Spinal cord (tissue), 10 donors: ENCODE results near the gene PLOD1. TPM values are rescaled to one million over a fixed set of nuclear protein-coding genes. Genes with fewer than 3 reads are reported as not detected.
A peak's percentile ranks its signal among the peaks of the same experiment; 100 is the strongest.
"Not testable (repeated sequence)": the region's sequence is repeated elsewhere in the genome, so short reads cannot be mapped to it uniquely, and the experiment has no call there.

Experiments used
- DNase-seq, 6 donors: peaks; one replicate each; pipeline versions ENCODE4 v3.0.0 to v3.0.0-alpha.2; 2013 to 2015; ENCODE audit warnings: low spot score in 6 of 6, low read depth in 4 of 6
- H3K27ac ChIP-seq: one replicate; pipeline ENCODE4 v1.5.1; 2013; ENCODE audit warnings: low read depth, low read length, control low read depth
- H3K27me3 ChIP-seq: one replicate; pipeline ENCODE4 v1.6.1; 2013; ENCODE audit warnings: low read length; ENCODE audit not compliant: control insufficient read depth, insufficient read depth
- H3K36me3 ChIP-seq: one replicate; pipeline ENCODE4 v1.6.1; 2013; ENCODE audit warnings: low read length; ENCODE audit not compliant: control insufficient read depth, insufficient read depth
- H3K4me1 ChIP-seq: one replicate; pipeline ENCODE4 v1.6.1; 2013; ENCODE audit warnings: low read length; ENCODE audit not compliant: control insufficient read depth, insufficient read depth
- H3K4me3 ChIP-seq: one replicate; pipeline ENCODE4 v1.5.1; 2013; ENCODE audit warnings: low read depth, low read length, control low read depth
- H3K9me3 ChIP-seq: one replicate; pipeline ENCODE4 v1.6.1; 2013; ENCODE audit warnings: low read length; ENCODE audit not compliant: control insufficient read depth, insufficient read depth
- WGBS: methylation state at CpG from one replicate; pipeline ENCODE4 v1.1.5; 2013; ENCODE audit warnings: missing lambda C conversion rate; ENCODE audit not compliant: insufficient coverage; 5-methylcytosine and 5-hydroxymethylcytosine counted together
- polyA plus RNA-seq, 2 donors: library from polyadenylated mRNA; unstranded; fragments of 120-200 nt; gene quantifications; one replicate each; pipeline ENCODE4 v1.2.1, GENCODE V29; 2013; ENCODE audit not compliant: insufficient read length in 2 of 2
- total RNA-seq, 2 donors: library from RNA; depleted of rRNA in 1 of 2; stranded (reverse); fragments of 120-200 nt in 1 of 2; fragments of >200 nt in 1 of 2; gene quantifications; one replicate each; pipeline versions ENCODE4 v1.2.3 to v1.2.4, GENCODE V29; 2013 to 2014
- donor health status: healthy.

The PLOD1 gene
- total and polyA plus RNA-seq, 4 donors: 47.7 to 108 (median 73.2) TPM

DNA sequence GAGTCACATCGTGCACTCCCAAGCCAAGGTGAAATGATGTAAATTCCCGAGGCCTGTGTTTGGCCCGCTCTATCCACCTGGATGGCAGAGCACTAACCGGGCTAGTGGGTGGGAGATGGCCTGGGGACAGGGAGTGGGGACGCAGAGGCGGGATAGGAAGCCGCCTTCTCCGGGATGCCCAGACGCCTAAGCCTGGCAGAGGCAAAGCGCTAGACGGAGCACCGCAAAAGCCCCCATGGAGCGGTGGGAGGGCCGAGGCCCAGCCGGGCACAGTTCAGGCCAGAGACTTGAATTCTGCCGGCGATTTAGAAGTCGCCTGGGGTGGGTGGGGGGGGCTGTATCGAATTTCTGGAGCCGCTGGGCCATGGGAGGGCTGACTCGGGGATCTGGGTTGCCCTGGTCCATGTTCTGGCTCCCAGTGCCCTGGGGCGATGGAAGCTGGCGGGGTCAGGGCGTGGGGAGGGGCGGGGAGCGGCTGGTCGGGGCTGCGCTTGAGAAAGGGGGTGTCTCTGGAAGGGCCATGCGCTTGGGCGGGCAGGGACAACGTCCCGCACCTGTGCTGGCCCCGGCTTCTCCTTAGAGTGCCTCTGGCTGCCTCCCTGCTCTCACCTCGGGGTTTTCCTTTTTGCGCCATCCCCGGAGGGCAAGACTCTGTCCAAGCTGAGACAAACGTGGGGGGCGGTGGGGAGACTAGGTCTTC lies 36.3 kb upstream of the PLOD1 start:
- Histone ChIP-seq H3K9me3 (no peaks in the 10 kb centered on the region), H3K36me3 (no peaks in the 10 kb centered on the region), H3K27me3 (peaks cover 31% of the 10 kb centered on the region), H3K4me3 (no peak overlapping the region), H3K27ac (no peak overlapping the region), H3K4me1 (peaks cover 9% of the 10 kb centered on the region)
- no peak for DNase-seq
- 17% methylated on average over 34 of the region's 38 CpGs for WGBS

DNA sequence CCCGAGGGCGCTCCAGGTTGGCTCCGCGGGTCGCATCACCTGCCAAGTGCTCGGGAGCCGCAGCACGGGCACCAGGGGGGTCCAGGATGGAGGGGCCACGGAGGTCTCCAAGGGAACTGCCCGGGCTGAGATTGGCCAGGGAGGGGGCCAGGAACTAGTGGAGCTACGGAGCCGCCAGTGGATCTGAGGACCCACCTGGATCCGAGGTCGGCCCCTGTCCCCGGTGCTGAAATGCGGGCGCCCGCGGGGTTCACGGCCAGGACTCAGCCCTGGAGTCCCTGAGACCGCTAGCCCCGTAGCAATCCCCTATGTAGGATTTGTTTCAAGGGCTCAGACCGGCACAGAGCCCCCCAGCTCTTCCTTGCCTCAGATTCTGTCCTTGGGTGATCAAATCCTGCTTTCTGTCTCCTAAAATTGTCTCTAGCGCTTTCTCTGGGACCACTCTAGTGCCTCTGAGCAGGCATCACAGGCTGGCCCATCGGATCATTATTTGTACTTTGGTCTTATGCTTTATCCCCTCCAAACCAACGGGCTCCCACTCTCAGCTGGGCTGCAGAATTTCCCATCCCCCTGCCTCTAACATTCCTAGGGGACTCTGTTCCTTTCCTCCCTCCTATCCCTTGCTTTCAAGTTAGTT lies 35.6 kb upstream of the PLOD1 start:
- H3K27me3 ChIP-seq: peaks cover 31% of the 10 kb centered on the region

DNA sequence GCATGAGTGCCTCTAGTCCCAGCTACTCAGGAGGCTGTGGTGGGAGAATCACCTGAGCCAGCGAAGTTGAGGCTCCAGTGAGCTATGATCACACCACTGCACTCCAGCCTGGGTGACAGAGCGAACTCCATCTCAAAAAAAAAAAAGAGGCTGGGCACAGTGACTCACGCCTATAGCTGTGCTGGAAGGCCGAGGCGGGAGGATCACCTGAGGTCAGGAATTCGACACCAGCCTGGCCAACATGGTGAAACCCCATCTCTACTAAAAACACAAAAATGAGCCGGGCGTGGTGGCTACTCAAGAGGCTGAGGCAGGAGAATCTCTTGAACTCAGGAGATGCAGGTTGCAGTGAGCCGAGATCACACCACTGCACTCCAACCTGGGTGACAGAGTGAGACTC lies 33.1 kb upstream of the PLOD1 start:
- peaks cover 29% of the 10 kb centered on the region for H3K27me3 ChIP-seq
- H3K9me3 ChIP-seq, H3K36me3 ChIP-seq, H3K4me3 ChIP-seq, H3K27ac ChIP-seq, DNase-seq, H3K4me1 ChIP-seq: not testable (repeated sequence)
- WGBS: 77% methylated on average over 5 of the region's 9 CpGs

More for the DNA sequence above, 35.6 kb upstream of the PLOD1 start:
- 11% methylated on average over 26 of the region's 26 CpGs for WGBS
- Histone ChIP-seq H3K4me3 (no peak overlapping the region), H3K27ac (no peak overlapping the region), H3K36me3 (no peaks in the 10 kb centered on the region), H3K9me3 (no peaks in the 10 kb centered on the region), H3K4me1 (peaks cover 9% of the 10 kb centered on the region)
- no peak for DNase-seq

DNA sequence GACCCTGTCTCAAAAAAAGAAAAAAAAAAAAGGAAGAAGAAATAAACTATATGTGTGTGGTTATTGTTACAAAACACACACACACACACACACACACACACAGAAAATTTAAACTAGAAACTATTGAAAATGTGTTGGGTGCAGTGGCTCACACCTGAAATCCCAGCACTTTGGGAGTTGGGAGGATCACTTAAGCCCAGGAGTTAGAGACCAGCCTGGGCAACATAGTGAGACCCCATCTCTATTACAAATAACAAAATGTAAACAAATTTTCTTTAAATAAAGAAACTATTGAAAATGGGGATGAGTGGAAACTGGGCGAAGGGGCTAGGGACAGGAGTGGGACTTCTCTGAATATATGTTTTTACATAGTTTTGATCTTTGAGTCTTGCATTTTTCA lies 31.3 kb upstream of the PLOD1 start:
- no peak for DNase-seq
- no peak overlapping the region for H3K4me3 ChIP-seq
- no peak overlapping the region for H3K27ac ChIP-seq
- peaks cover 16% of the 10 kb centered on the region for H3K27me3 ChIP-seq
- H3K36me3 ChIP-seq: no peaks in the 10 kb centered on the region
- H3K9me3 ChIP-seq: no peaks in the 10 kb centered on the region
- H3K4me1 ChIP-seq: peaks cover 15% of the 10 kb centered on the region
- 90% methylated on average over 1 of the region's 1 CpG for WGBS

DNA sequence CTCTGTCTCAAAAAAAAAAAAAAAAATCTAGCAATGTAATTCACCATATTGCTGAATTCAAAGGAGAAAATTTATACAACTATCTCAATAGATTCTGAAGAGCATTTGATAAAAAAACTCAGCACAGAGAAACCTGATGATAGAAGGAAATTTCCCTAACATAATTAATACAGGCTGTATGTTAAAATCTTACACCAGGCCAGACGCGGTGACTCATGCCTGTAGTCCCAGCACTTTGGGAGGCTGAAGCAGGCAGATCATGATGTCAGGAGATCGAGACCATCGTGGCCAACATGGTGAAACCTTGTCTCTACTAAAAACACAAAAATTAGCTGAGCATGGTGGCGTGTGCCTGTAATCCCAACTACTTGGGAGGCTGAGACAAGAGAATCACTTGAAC lies 30.4 kb upstream of the PLOD1 start:
- peaks cover 16% of the 10 kb centered on the region for H3K4me1 ChIP-seq
- H3K27ac ChIP-seq, H3K27me3 ChIP-seq, H3K9me3 ChIP-seq, H3K4me3 ChIP-seq, DNase-seq, H3K36me3 ChIP-seq: not testable (repeated sequence)
- 100% methylated on average over 5 of the region's 5 CpGs for WGBS

GRCh38 chr1:11904978-11905377 lies 29.5 kb upstream of the PLOD1 start:
- H3K9me3 ChIP-seq: no peaks in the 10 kb centered on the region
- H3K27ac ChIP-seq: no peak overlapping the region
- DNase-seq: no peak
- no peak overlapping the region for H3K4me3 ChIP-seq
- H3K4me1 ChIP-seq: peaks cover 17% of the 10 kb centered on the region
- H3K36me3 ChIP-seq: no peaks in the 10 kb centered on the region
- peaks cover 1% of the 10 kb centered on the region for H3K27me3 ChIP-seq
- 89% methylated on average over 2 of the region's 5 CpGs for WGBS

GRCh38 chr1:11906870-11907269 lies 27.6 kb upstream of the PLOD1 start:
- no peak overlapping the region for H3K27ac ChIP-seq
- DNase-seq: no peak
- no peaks in the 10 kb centered on the region for H3K27me3 ChIP-seq
- no peak overlapping the region for H3K4me3 ChIP-seq
- 84% methylated on average over 9 of the region's 10 CpGs for WGBS
- H3K36me3 ChIP-seq: no peaks in the 10 kb centered on the region
- no peaks in the 10 kb centered on the region for H3K9me3 ChIP-seq
- H3K4me1 ChIP-seq: peaks cover 17% of the 10 kb centered on the region

GRCh38 chr1:11907275-11908094 lies 27.0 kb upstream of the PLOD1 start:
- Histone ChIP-seq H3K27me3 (no peaks in the 10 kb centered on the region), H3K9me3 (no peaks in the 10 kb centered on the region), H3K4me3 (no peak overlapping the region), H3K4me1 (peaks cover 17% of the 10 kb centered on the region), H3K27ac (peak overlapping the region; percentile 98), H3K36me3 (no peaks in the 10 kb centered on the region)
- 21% methylated on average over 7 of the region's 19 CpGs for whole genome bisulfite sequencing
- peak; percentile 88 to 99 (median 92) for DNase-seq

GRCh38 chr1:11908095-11908675 lies 26.3 kb upstream of the PLOD1 start:
- Histone ChIP-seq H3K36me3 (no peaks in the 10 kb centered on the region), H3K27me3 (no peaks in the 10 kb centered on the region), H3K9me3 (no peaks in the 10 kb centered on the region), H3K4me3 (peak overlapping the region; percentile 66), H3K27ac (peak overlapping the region; percentile 98), H3K4me1 (peaks cover 17% of the 10 kb centered on the region)
- under 1% methylated on average over 18 of the region's 24 CpGs for WGBS
- DNase-seq: peak; percentile 52 to 98 (median 84)
